ENCODE results near the gene ARIH2.

GRCh38 chr3:48989796-48990635 lies 71.4 kb downstream of the ARIH2 start, which contains the start of gene P4HTM:
- peak; percentile 34 for TF ChIP-seq POLR2A (IDR thresholded peaks at IDR 0.05)
- peak in 3 of 4 experiments; percentile 23 to 48 (median 36) for TF ChIP-seq CTCF (IDR thresholded peaks at IDR 0.05)
